WERI-Rb-1 (cell line): Measurements from ENCODE around the gene SMG1.
A peak's percentile ranks its signal among the peaks of the same experiment; 100 is the strongest.
"Not testable (repeated sequence)": the region's sequence is repeated elsewhere in the genome, so short reads cannot be mapped to it uniquely, and the experiment has no call there.

Source experiments
- DNase-seq: peaks from one replicate; pipeline ENCODE4 v3.0.0-alpha.2; 2020
- H3K27ac ChIP-seq: fragments of 250-450 bp; sonication (Bioruptor Pico); 2 replicates; pipeline ENCODE4 v1.5.1; 2020; ENCODE audit warnings: mild to moderate bottlenecking, moderate library complexity
- H3K27me3 ChIP-seq: fragments of 250-450 bp; sonication (Bioruptor Pico); 2 replicates; pipeline ENCODE4 v1.5.1; 2021; ENCODE audit warnings: mild to moderate bottlenecking, low read depth, moderate library complexity; ENCODE audit not compliant: insufficient read depth, severe bottlenecking
- H3K36me3 ChIP-seq: fragments of 250-450 bp; sonication (Bioruptor Pico); 2 replicates; pipeline ENCODE4 v1.5.1; 2020; ENCODE audit warnings: mild to moderate bottlenecking, moderate library complexity
- H3K4me3 ChIP-seq: 2 replicates; pipeline ENCODE4 v1.5.1; 2011; ENCODE audit warnings: low read depth, mild to moderate bottlenecking, control low read depth, low read length
- H3K9me3 ChIP-seq: fragments of 250-450 bp; sonication (Bioruptor Pico); 2 replicates; pipeline ENCODE4 v1.5.1; 2021; ENCODE audit warnings: mild to moderate bottlenecking, moderate library complexity; ENCODE audit not compliant: severe bottlenecking
- TF ChIP-seq, protein P1 (sequence below): IDR thresholded peaks from 2 replicates; pipeline ENCODE4 v1.5.1; 2011; ENCODE audit warnings: low read depth, mild to moderate bottlenecking, control low read depth, inconsistent platforms, low read length

The SMG1 gene

DNA sequence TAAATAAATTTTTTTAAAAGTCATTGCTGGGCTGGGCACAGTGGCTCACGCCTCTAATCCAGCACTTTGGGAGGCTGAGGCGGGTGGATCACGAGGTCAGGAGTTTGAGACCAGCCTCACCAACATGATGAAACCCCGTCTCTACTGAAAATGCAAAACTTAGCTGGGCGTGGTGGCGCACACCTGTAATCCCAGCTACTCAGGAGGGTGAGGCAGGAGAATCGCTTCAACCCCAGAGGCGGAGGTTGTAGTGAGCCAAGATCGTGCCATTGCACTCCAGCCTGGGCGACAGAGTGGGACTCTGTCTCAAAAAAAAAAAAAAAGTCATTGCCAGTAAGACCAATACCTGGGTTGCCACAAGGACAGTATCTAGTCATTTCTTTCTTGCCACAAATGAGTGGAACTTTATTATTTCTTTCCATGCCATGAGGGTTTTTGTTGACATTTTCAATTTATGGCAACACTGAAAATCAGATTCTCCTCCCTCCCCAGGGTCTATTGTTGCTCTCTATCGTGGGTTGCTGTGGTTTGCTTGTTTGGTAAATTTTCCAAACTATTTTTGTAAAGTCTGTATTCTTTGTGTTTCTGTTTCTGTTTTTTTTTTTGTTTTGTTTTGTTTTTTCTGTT lies 155.8 kb downstream of the SMG1 start:
- H3K36me3 ChIP-seq, H3K27me3 ChIP-seq, H3K9me3 ChIP-seq, DNase-seq, H3K4me3 ChIP-seq, H3K27ac ChIP-seq: not testable (repeated sequence)

DNA sequence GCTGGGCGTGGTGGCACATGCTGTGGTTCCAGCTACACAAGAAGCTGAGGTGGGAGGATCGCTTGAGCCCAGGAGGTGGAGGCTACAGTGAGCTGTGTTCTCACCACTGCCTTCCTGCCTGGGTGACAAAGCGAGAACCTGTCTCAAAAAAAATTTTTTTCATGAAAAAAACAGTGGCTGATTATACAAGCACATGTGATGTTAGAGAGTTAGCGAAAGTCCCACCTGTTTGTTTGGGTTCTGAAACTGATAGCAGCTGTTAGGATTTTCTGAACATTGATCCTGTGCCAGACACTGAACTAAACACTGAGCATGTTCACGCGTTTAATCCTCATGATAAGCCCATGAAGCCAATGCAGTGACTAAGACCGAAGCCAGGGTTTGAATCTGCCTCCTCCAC lies 159.0 kb downstream of the SMG1 start:
- not testable (repeated sequence) for H3K36me3 ChIP-seq, DNase-seq, H3K9me3 ChIP-seq, H3K27ac ChIP-seq, H3K27me3 ChIP-seq, H3K4me3 ChIP-seq

DNA sequence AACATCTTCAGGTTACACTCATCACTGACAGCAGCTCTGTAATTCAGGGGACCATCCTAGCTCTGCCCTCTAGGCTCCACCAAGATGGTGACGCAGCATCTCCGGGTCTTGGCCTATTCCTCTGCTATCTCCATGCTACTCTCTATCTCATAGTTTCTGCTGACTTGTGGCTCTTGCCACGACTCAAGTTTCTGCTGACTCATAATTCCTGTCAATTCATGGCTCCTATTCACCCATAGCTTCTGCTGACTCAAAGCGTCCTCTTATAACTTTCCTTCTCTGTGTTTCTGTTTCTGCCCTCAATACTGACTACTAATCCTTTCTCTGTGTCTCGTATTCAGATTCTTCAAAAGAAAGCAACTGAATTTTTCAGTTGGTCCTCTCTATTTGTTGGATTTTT lies 163.5 kb downstream of the SMG1 start:
- H3K36me3 ChIP-seq, H3K9me3 ChIP-seq, H3K27ac ChIP-seq, DNase-seq, H3K4me3 ChIP-seq, H3K27me3 ChIP-seq: not testable (repeated sequence)

DNA sequence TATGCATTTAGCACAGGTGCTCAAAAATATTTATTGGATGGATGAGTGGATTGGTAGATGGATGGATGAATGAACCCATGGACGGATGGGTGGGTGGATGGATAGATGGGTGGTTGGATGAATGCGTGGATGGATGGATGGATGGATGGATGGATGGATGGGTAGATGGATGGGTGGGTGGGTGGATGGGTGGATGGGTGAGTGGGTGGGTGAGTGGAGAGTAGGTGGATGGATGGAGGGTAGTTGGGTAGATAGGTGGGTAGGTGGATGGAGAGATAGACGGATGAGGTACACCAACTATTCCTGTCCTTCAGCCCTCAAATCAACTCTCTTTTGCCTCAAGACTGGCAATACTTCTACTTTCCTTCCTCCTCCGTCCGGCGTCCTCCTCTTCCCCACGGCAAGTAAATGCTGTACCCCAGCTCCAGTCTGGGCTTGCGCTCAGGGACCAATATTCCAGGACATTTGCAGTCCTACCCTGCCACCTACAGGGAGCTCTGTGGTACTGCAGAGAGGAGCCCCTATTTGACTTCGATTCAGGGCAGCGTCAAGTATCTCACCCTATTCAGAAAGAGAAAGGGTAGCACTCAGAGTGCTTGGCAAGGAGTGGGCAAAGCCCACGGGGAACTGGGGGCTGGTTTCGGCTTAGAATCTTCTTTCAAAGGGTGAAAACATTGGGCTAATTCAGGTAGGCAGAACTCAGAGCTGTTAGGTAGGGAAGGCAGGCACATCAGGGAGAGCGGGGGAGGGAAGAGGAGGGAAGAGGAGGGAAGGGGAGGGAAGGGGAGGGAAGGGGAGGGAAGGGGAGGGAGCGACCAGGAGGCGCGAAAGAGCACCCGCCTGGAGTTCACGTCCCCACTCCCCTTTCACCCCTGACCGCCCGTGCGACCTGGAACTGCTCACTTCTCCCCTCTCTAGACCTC lies 166.3 kb downstream of the SMG1 start:
- H3K9me3 ChIP-seq, H3K36me3 ChIP-seq, H3K27me3 ChIP-seq, H3K27ac ChIP-seq, H3K4me3 ChIP-seq: not testable (repeated sequence)
- TF ChIP-seq, protein P1, sequence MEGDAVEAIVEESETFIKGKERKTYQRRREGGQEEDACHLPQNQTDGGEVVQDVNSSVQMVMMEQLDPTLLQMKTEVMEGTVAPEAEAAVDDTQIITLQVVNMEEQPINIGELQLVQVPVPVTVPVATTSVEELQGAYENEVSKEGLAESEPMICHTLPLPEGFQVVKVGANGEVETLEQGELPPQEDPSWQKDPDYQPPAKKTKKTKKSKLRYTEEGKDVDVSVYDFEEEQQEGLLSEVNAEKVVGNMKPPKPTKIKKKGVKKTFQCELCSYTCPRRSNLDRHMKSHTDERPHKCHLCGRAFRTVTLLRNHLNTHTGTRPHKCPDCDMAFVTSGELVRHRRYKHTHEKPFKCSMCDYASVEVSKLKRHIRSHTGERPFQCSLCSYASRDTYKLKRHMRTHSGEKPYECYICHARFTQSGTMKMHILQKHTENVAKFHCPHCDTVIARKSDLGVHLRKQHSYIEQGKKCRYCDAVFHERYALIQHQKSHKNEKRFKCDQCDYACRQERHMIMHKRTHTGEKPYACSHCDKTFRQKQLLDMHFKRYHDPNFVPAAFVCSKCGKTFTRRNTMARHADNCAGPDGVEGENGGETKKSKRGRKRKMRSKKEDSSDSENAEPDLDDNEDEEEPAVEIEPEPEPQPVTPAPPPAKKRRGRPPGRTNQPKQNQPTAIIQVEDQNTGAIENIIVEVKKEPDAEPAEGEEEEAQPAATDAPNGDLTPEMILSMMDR, result peak; percentile 34; the same call in 1 of the 2 replicates
- DNase-seq, result peak; percentile 45

DNA sequence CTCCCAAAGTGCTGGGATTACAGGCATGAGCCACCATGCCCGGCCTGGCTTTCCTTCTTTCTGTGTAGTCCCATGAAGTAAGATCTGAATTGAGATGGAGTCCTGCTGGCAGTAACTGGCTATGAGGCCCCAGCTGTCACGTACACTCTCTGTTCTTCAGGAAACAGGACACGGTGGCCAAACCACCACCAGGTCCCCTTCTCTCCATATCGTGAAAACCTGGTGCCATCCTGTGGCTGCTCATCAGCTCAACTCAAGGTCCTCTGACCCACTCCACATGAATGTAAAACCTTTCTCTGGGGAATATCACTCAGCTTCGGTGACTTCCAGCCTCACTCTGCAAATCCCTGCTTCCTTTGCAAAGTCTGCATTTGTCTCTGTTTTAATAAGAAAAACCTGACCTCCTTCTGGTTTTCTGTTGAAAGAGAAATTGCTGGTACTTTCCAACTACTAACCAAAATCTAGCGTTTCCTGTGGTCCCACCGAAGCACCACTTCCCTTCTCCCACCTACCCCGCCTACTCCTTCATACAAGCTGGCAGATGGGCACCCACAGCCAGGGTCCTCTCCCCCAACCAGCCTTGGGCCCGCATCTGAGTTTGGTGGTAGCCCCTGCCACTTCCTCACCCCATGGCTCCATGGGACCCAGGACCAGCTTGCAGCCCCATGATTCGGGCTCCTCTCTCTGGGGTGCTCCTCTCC lies 168.1 kb downstream of the SMG1 start:
- H3K9me3 ChIP-seq, H3K27ac ChIP-seq, H3K4me3 ChIP-seq, H3K27me3 ChIP-seq, H3K36me3 ChIP-seq: not testable (repeated sequence)
- DNase-seq, result peak; percentile 41

DNA sequence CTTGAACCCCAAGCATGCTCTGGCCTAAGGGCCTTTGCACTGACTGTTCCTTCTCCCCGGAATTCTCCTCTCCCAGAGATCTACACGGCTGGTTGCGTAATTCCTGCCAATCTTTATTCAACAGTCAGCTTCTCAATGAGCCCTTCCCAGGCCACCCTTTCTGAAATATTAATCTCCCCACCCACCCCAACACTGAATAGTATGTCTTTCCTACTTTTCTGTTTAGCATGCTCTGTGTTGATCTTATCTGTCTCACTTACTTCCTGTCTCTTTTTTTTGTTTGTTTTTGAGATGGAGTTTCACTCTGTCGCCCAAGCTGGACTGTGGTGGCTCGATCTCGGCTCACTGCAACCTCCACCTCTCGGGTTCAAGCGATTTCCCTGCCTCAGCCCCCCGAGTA lies 169.6 kb downstream of the SMG1 start:
- DNase-seq, H3K9me3 ChIP-seq, H3K27me3 ChIP-seq, H3K36me3 ChIP-seq, H3K4me3 ChIP-seq, H3K27ac ChIP-seq: not testable (repeated sequence)
